Breast epithelium (tissue), 3 donors: ENCODE measurements around the gene EFNA1.

Source experiments
- CTCF ChIP-seq, 3 donors: fragments of 450-650 bp; IDR thresholded peaks; one replicate each; pipeline ENCODE4 v1.5.1; 2016 to 2017; ENCODE audit warnings: antibody characterized with exemption in 3 of 3, mild to moderate bottlenecking in 3 of 3, moderate library complexity in 3 of 3
- POLR2A ChIP-seq: fragments of 450-650 bp; IDR thresholded peaks from one replicate; pipeline ENCODE4 v1.6.1; 2016; ENCODE audit warnings: antibody characterized with exemption, mild to moderate bottlenecking, moderate library complexity

DNA sequence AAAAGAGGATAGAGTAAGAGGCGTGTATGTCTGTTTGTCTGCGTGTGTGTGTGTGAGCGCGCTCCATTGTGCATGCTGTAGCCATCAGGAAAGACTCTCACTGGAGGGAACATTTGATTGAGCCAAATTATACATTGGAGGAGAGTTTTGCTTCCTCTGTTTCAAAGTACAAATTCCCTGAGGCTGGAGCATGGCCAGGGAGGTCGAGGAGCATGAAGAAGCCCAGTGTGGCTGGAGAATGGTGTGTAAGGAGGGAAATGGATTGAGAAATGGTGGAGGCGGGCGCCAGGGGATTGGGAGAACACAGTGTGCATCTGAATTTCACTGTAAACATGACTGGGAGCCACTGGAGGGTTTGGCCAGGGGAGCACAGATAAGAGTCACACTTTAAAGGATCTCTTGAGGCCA, 22.1 kb upstream of the EFNA1 start:
- TF ChIP-seq POLR2A: no peak
- no peak for TF ChIP-seq CTCF (IDR thresholded peaks at IDR 0.05)
